D721Med (cell line): ENCODE results near the gene NSMF.

Experiments used
- DNase-seq: peaks from one replicate; pipeline ENCODE4 v3.0.0; 2011; ENCODE audit warnings: low spot score; ENCODE audit not compliant: insufficient read length
- FAIRE-seq: peaks from 2 replicates; lab custom pipeline; 2011; peaks lifted over from hg19 to GRCh38; lab: Jason Lieb, UNC
- CTCF ChIP-seq: IDR thresholded peaks from 2 replicates; pipeline ENCODE4 v1.5.1; 2012; ENCODE audit warnings: mild to moderate bottlenecking, control low read depth; ENCODE audit not compliant: insufficient read depth; ENCODE audit errors: missing control alignments

The NSMF gene

GRCh38 chr9:137398561-137399468, 60.3 kb downstream of the NSMF start:
- FAIRE-seq: no peak
- no peak for TF ChIP-seq CTCF

GRCh38 chr9:137397675-137398423, 61.3 kb downstream of the NSMF start:
- TF ChIP-seq CTCF: no peak
- FAIRE-seq (no peak), DNase-seq (no peak)

More at GRCh38 chr9:137398561-137399468, 60.3 kb downstream of the NSMF start:
- no peak for DNase-seq
